NB4 (cell line): ENCODE results near the gene AQP4.

Experiments
- POLR2A ChIP-seq: IDR thresholded peaks from 2 replicates; pipeline ENCODE4 v1.6.1; 2011; ENCODE audit warnings: mild to moderate bottlenecking; ENCODE audit not compliant: insufficient read length; ENCODE audit errors: extremely low read depth
- TF ChIP-seq, protein P1 (sequence below): IDR thresholded peaks from one replicate; pipeline ENCODE4 v1.5.1; 2012; ENCODE audit warnings: low read depth, low read length

GRCh38 chr18:26863122-26863879 lies 2.2 kb downstream of the AQP4 start:
- TF ChIP-seq, protein P1, sequence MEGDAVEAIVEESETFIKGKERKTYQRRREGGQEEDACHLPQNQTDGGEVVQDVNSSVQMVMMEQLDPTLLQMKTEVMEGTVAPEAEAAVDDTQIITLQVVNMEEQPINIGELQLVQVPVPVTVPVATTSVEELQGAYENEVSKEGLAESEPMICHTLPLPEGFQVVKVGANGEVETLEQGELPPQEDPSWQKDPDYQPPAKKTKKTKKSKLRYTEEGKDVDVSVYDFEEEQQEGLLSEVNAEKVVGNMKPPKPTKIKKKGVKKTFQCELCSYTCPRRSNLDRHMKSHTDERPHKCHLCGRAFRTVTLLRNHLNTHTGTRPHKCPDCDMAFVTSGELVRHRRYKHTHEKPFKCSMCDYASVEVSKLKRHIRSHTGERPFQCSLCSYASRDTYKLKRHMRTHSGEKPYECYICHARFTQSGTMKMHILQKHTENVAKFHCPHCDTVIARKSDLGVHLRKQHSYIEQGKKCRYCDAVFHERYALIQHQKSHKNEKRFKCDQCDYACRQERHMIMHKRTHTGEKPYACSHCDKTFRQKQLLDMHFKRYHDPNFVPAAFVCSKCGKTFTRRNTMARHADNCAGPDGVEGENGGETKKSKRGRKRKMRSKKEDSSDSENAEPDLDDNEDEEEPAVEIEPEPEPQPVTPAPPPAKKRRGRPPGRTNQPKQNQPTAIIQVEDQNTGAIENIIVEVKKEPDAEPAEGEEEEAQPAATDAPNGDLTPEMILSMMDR: no peak
- no peak for TF ChIP-seq POLR2A
